ENCODE measurements around the gene HS2ST1. TPM values are rescaled to one million over a fixed set of nuclear protein-coding genes. Genes with fewer than 3 reads are reported as not detected.

Gene HS2ST1
- total RNA-seq, 1 donor from 2014 or later: 13.4 TPM

DNA sequence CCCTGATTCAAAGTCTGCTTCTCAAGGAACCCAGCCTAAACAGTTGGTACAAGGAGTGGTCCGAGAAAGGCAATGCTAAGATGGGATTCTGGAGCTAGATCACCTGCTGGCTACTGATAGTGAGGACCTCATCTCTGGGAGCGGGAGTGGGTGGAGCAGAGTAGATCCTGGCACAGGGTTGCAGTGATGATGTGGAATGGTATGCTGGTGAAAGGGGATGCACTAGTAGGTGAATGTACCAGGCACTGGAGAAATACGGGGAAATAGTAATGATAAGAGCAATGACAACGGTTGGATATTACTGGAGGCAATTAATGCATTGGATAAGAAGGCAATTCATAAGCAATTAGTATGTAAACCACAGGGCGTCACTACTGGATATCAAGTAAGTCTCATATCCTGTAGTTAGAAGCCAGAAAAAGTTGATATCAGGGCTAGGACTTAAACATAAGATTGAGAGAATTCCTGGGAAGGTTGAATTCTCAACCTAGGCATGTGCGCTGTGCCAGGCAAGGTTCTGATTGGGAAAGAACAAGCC is 245.0 kb downstream of the HS2ST1 start:
- TF ChIP-seq, protein P1, sequence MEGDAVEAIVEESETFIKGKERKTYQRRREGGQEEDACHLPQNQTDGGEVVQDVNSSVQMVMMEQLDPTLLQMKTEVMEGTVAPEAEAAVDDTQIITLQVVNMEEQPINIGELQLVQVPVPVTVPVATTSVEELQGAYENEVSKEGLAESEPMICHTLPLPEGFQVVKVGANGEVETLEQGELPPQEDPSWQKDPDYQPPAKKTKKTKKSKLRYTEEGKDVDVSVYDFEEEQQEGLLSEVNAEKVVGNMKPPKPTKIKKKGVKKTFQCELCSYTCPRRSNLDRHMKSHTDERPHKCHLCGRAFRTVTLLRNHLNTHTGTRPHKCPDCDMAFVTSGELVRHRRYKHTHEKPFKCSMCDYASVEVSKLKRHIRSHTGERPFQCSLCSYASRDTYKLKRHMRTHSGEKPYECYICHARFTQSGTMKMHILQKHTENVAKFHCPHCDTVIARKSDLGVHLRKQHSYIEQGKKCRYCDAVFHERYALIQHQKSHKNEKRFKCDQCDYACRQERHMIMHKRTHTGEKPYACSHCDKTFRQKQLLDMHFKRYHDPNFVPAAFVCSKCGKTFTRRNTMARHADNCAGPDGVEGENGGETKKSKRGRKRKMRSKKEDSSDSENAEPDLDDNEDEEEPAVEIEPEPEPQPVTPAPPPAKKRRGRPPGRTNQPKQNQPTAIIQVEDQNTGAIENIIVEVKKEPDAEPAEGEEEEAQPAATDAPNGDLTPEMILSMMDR (IDR thresholded peaks at IDR 0.05; ENCODE audit: insufficient read depth, low read length, poor library complexity, severe bottlenecking): no peak
- Histone ChIP-seq H3K4me3 (ENCODE audit: low read depth, low read length) (no peak overlapping the region), H3K27me3 (ENCODE audit: control insufficient read depth, insufficient read depth, low read length) (no peaks in the 10 kb centered on the region), H3K36me3 (ENCODE audit: control insufficient read depth, insufficient read depth, low read length) (no peaks in the 10 kb centered on the region)
- DNase-seq (ENCODE audit: low read depth): no peak

Other genes starting within 250 kb of the HS2ST1 start
- gene SH3GLB1, start 210.1 kb upstream of the HS2ST1 start, total RNA-seq: 25.1 and 39.6 TPM in 2 replicates
- gene SELENOF, start 509 bp upstream of the HS2ST1 start, total RNA-seq: 186 and 190 TPM in 2 replicates